Measurements from ENCODE around the gene IMMP2L.
"Not testable (repeated sequence)": the region's sequence is repeated elsewhere in the genome, so short reads cannot be mapped to it uniquely, and the experiment has no call there.

Gene IMMP2L

DNA sequence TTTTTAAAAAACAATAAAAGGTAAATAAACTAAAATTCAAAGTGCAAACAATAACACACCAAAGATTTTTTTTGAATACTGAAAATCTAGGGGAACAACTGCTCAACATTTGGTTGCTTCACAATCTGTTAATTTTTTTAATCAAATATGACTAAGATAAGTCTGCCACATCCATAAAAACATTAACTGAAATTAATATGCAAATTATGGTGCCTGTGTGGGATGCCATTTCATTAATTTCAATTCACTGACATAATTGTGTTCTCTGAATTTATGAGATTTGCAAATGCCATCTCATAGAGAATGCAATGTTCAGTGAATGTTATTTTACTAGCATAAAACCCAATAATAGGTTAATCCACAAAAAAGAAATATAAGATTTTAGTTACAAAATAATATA is 237.5 kb downstream of the IMMP2L start:
- DNase-seq = no peak

DNA sequence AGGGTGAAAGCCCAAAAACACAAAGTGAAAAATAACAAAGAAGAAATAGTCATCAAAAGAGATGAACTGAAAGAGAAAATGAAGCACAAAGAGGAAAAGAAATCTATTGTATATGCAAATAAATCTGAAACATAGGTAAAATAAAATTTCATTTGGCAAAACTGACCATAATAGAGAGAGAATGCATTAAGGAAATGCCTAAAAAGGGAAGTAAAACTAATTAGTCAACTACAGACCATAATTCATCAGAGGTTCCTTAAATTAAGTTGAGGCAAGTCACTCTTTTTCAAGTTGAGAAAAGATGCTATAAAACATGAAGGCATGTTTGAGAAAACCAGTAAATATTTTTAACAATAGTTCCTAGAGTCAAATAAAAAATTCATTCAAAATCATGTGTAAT is 238.1 kb downstream of the IMMP2L start:
- no peak for DNase-seq

DNA sequence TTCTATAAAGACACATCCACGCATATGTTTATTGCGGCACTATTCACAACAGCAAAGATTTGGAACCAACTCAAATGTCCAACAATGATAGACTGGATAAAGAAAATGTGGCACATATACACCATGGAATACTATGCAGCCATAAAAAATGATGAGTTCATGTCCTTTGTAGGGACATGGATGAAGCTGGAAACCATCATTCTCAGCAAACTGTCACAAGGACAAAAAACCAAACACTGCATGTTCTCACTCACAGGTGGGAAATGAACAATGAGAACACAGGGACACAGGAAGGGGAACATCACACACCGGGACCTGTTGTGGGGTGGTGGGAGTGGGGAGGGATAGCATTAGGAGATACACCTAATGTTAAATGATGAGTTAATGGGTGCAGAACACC is 238.6 kb downstream of the IMMP2L start:
- not testable (repeated sequence) for DNase-seq

DNA sequence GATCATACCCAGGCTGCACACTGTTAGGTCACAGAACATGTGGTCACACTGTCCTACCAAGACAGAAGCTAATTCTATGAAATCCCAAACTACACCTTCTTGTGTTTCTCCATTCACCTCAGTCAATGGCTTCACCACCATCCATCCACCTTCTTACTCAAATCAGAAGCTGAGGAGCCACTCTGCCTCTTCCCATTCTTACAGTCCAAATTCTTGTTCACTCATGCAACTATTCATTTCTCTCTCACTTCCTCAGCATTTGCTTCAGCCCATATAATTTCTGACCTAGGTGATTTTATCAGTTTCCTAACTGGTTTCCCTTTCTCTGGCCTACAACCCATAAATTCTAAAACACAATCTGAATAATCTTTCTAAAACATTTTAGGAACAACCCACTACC is 242.2 kb downstream of the IMMP2L start:
- DNase-seq = no peak

DNA sequence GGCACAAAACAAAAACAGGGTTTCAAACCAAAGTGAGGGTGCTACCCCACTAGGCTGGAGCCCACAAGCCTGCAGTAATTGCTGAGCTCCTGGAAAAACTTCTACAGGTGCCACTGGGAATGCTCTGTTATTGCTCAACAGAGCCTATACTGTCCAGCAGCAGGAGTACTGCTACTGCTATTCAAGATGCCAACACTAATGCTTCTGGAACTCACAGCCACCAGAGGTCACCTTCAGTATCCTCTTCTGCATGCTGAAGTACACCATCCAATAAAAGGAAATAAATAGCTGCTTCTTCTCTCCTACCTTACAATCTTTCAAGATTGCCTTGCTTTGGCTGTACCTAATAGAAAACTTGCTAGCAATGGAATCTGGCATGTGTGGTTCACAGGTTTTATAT is 249.3 kb downstream of the IMMP2L start:
- no peak for DNase-seq

DNA sequence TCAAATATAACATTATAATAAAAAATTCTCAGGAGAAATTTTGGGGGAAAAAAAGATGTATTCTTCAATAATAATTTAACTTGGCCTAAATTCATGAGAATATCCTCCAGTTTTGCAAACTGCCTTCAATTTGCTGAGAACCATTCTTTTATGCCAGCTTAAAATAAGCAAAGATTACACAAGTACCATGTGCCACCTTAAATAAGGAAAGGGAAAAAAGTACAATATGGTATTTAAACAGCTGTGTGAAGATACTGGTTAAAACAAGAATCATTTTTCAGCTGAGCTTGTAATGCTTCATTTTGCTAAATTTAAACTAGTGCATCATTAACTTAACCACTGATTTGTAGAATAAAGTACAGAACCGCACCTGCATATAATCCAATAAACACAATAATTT is 253.6 kb downstream of the IMMP2L start:
- no peak for DNase-seq

DNA sequence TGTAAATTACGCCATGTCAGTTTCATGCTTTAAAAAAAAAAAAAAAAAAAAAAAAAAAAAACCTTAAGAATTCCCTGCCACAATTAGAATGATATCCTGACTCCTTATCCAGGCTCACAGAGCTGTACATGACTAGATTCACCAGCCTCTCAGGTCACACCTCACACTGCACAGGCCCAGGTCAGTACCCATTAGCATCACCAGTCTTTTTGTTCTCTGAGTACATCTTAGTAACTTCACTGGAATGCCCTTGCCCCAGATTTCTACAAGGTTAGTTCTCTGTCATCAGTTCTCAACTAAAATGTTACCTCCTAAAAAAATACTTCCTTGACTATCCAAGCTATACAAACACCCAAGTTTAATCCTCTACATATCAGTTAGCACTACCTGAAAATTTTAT is 260.4 kb downstream of the IMMP2L start:
- no peak for DNase-seq

DNA sequence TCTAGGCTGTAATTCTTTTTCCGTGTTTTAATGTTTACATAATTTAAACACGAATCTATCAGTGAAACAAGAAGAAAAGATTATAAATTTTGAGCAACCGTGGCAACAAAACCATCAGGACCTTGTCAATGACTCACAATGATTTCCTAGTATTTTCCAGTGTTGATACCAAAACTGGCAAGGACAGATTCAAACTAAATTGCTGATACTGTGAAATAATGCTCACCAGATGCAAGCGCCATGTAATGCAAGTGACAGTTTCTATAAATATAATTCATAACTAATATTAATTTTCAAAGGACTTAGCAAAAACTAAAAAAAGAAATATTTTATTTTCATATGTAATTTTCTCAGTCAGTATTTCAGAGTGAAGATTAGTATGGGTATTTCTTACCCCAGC is 267.8 kb downstream of the IMMP2L start:
- no peak for DNase-seq

DNA sequence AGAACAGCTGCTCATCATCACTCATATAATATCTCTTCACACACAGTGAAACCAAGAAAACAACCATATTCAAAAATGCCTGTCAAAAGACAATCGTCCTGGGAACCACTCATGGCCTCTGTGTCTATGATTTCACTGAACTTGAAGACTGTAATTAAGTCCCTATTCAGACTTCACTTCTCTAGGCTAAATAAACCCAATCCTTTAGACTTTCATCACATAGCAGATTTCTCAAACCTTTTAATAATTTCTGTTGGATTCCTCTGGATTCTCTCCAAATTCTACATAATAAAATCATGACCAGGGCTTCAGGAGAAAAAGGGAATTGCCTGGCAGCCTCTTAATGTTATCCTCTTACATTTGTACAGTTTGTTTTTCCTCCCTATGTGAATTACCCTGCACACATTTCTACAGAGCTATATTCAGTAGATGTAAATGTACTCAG is 270.2 kb downstream of the IMMP2L start:
- no peak for DNase-seq

DNA sequence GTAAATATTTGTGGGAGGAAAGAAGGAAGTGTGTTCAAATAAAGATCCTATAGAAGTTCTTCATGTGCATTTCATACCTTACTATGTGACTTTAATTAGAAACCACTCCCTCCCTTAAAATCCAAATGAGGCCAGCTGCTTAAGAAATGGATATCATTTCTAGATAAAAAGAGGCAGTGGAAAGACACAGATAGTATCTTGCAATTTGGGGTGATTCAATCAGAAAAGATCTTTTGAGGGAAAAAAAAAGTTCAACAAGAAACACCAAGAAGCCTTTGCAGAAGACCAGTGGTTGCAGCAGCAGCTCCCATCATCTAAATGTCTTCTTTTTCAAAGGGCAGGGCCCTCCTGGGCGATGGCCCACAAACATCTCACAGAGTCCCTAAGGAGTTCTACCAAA is 271.3 kb downstream of the IMMP2L start:
- no peak for DNase-seq

DNA sequence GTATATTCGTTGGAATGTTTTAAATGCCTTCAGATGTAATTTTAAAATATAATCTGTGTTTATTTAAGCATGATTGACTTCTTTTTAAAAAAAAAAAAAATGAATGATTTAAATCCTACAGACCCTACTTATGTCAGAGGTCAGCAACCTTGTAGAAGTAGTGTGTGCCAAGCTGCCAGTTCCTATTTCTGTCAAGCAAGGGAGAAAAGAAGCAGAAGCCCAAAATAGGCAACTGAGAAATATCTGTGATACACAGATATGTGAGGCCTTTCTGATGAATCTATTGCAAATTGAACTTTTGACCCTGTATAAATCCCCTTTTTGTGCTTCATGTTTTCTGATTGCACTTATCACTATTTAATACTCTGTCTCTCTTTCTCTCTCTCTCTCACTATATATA is 271.9 kb downstream of the IMMP2L start:
- DNase-seq = no peak

DNA sequence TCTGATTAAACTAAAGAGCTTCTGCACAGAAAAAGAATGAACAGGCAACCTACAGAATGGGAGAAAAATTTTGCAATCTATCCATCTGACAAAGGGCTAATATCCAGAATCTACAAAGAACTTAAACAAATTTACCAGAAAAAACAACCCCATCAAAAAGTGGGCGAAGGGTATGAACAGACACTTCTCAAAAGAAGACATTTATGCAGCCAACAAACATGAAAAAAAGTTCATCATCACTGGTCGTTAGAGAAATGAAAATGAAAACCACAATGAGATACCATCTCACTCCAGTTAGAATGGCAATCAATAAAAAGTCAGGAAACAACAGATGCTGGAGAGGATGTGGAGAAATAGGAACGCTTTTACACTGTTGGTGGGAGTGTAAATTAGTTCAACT is 273.9 kb downstream of the IMMP2L start:
- DNase-seq = not testable (repeated sequence)

DNA sequence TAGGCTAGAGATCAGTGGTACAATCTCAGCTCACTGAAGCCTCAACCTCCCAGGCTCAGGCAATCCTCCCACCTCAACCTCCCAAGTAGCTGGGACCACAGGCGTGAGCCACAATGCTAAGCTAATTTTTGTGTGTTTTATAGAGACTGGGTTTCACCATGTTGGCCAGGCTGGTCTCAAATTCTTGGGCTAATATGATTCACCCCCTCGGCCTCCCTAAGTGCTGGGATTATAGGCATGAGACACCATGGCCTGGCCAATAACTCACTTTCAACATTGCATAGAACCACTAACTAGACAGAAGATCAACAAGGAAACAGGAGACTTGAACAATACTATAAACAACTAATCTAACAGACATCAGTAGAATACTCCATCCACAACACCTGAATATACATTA is 279.7 kb downstream of the IMMP2L start:
- DNase-seq = no peak

DNA sequence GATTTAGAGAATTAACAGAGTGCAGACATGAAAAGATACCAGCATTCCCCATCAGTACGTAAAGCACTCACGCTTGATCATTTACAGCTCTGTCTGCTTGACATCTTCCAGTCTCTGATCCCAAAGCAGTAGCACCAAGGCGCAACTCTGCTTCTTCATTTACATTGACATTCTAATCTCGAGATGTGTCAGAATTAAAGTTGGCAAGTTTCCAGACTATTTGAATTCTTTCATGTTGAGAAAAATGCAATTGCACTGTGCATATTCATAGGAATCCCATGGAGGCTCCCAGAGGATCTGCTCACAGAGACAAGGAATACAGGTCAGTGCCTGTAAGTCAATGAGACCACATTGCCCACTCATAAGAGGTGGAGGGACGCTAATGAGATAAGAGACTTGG is 287.4 kb downstream of the IMMP2L start:
- no peak for DNase-seq

DNA sequence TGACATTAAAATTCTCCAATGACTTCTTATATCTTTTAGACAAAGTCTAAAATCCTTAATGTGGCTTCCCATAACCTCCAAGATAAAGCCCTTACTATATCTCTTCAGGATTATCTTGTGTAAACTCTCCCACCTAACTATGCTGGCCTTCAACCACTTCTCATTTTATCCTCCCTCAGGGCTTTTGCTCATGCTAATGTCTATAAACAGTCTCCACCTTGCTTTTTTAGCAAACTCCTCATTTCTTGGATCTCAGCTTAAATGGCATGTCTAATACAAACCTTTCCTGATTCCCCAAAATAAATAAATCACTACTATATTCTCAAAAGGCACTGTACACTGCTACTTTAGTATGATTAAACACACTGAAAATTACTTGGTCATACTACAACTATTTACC is 290.2 kb downstream of the IMMP2L start:
- DNase-seq = no peak

DNA sequence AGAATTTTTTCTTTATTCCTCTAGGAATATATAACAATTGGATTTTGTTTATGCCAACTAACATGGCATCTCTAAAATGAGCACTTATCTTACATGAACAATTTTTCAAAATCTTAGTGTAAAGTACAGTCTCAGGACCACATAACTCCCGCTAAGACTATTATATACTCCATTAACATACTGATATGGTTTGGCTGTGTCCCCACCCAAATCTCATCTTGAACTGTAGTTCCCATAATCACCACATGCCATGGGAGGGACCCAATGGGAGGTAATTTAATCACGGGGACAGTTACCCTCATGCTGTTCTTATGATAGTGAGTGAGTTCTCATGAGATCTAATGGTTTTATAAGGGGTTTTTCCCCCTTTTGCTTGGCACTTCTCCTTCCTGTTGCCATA is 291.5 kb downstream of the IMMP2L start:
- not testable (repeated sequence) for DNase-seq

DNA sequence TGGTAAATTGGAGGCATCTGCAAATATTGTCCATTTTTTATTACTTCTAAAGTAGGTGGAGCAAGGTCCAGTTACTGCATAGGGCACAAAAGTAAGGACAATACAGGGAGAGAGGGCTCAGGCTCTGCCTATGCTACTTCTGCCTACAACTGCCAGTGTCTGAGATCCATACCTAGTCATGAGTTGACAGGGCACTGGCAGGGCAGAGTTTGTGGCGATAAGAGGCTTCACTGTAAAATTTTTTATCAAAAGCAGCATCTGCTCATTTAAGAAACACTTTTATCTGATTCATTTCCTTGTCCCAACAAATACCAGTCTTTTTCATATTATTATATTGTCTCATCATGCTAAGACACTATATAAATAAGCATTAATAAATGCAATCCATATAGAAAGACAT is 293.4 kb downstream of the IMMP2L start:
- DNase-seq = no peak

DNA sequence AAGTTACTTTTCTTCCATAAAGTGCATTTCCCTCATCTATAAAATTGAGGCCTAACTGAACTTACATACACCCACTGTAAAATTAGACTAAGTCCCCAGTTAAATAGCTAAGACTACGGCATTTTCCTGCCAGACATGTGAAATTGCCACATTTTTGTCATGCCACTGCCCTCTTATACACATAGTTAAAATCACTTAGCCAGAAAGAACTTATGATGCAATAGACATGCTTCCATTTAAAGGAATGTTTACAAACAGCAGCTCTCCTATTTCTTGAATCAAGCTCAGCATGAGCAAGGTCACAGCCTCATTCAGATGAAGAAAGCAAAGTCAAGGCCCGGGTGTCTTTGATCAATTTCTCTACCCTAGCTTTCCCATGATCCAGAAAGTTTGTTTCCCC is 295.7 kb downstream of the IMMP2L start:
- no peak for DNase-seq

DNA sequence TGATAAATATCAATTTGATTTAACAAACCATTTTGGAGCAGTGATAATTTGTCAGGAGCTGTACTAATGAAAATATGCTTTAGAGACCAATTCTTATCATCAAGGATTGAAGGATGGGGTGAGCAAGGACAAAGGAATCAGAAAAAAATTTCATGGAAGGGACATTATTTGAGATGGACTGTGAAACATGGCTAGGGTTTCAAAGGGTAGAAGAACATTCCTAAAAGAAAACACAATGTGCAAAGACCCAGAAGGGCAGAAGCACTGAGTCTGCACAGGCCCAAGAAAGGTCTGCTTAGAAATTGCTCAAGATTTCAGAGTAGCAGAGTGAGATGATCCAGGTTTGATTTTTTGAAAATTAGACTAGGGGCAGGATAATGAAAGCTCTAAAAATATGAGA is 296.9 kb downstream of the IMMP2L start:
- no peak for DNase-seq

DNA sequence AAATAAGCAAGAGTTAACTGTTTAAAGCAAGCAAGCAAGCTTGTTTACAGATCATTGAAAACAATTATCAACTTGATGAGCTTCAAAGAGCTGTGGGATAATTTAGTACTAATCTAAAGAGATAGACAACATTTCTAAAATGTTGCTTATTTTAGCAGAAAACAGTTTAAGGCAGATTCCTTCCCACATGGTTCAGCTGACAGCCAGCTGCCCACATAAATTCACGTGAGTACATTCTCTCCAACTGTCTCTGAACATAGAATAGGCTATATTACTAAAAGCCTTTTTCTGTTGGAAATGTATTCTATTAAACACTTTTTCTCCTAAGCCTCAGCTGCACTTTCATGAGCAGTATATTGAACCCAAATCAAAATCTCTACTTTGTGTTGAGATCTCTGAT is 297.3 kb downstream of the IMMP2L start:
- DNase-seq = no peak

DNA sequence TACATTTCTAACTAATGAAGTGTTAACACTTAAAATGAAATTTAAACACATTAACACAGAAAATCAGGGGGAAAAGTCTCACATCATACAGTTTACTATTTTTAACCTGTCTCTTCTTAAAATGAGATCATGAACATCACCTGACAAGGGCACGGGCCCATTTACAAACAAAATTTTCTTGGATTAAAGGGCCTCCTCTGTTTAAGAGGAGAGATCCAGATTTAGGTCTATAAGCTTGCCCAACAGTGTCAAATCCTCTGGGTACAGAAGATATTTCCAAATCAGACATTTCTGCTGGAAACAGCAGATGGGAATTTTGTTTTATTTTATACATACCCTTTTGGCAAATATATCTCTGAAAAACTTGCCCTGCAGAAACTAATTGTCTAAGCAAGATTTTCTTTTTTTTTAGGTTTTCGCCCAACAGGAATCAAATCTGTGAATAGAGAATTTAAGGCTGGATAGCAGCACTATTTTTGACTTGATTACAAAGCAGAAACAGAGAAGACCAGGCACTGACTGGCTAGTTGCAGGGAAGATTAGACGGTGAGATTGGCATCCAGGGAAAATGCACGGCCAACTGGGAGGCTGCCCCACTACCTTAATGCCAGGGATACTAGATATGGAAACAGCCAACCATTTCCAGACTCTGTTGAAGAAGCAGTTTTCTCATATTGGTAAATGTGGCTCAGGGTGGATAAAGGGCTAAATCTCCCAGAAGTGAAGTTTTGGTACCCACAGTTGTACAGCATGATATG is 298.0 kb downstream of the IMMP2L start:
- no peak for DNase-seq

DNA sequence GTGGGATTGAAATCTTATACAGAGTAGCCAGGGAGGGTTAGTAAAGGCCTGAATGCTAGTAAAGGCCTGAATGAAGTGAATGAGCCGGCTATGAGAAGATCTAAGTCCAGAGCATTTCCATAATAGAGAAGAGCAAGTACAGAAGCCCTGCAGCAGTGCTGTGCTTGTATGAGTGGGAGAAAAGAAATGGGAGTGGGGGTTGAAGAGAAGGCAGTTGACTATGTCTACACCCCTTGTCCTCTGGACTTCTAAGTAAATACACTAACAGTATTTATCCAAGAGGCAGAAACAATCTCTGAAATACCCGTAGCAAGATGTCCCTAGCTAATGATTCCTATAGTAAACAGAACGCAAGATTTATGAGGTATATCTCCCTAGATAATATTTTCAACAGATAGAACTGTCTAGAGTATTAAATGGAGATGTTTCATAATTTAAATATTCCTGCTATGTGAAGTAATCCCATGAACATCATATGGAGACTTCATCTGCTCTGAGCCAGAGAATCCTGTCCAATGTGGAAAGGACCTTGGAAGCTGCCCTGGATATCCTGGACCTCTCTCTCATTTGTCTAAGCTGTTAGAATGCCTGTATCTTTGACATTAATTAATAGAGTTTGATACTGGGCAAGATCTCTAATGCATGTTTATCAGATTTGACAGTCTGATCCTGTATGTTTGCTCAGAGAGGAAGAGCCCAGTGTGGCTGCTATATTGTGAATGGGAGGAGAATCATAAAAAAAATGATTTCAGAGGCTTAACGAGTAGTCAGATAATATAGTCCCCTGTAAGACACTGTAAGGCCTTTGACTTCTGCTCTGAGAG is 299.8 kb downstream of the IMMP2L start:
- no peak for DNase-seq

DNA sequence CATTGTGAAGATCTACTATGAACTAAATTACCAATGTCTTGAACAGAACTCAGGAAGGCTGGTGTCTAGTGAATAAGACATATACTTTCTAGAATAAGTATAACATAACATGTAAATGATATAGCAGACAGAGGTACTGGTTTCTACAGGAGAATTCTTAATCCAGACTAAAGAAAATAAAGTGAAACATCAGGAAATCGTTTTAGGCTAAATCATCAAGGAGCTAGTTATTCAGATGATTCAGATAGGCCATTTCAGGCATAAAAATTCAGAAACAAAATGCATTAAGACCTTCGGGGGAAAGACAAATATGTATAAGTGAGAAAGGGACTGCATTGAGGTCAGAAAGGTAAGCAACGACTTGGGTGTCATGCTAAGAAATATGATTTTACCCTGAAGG is 300.8 kb downstream of the IMMP2L start:
- DNase-seq = no peak

DNA sequence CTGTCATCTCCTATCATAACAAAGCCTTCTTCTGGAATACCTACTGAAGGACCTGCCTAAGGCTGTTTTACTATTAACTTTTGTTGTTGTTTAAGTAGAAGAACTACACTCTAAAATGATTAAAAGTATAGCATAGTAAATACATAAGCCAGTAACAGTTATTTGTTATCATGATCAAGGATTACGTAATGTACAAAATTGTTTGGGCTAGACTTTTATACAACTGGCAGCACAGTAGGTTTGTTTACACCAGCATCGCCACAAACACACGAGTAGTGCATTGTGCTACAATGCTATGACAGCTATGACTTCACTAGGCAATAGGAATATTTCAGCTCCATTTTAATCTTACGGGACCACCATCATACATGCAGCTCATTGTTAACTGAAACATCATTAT is 302.3 kb downstream of the IMMP2L start:
- DNase-seq = no peak

DNA sequence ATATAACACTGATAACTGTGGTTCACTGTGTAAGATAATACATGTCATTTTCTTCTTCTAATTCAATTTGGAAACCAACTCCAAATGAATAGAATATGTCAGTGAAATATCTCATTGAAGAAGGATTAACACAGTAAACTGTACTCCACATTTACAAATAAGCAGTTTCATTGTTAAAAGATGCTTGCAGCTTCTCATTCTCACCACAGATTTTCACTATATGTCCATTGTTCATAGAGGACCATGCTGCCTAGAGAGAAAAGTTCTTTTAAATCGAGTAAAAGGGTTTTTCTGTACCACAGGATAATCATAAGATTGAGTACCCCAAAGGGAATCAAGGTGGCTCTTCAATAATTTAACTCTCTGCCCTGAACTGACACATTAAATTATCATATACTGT is 305.9 kb downstream of the IMMP2L start:
- DNase-seq = no peak
